C1 segment of cervical spinal cord (tissue), 14 donors: ENCODE results near the gene CRYBG1.
"Not testable (repeated sequence)": the region's sequence is repeated elsewhere in the genome, so short reads cannot be mapped to it uniquely, and the experiment has no call there.

ENCODE experiments used
- DNase-seq, 14 donors: peaks; one replicate each; lab custom pipeline; 2025; lab: John Stamatoyannopoulos, UW

CRYBG1 gene

GRCh38 chr6:106372838-106373501, 12.5 kb downstream of the CRYBG1 start:
- DNase-seq, result no peak

GRCh38 chr6:106373502-106374239, 13.2 kb downstream of the CRYBG1 start:
- DNase-seq, result no peak

- DNase-seq, result no peak
Observed at GRCh38 chr6:106377061-106377540, 16.6 kb downstream of the CRYBG1 start.

- DNase-seq, result no peak
Observed at GRCh38 chr6:106379951-106380350, 19.4 kb downstream of the CRYBG1 start.

GRCh38 chr6:106380407-106380806, 19.9 kb downstream of the CRYBG1 start:
- DNase-seq, result no peak

GRCh38 chr6:106381223-106381622, 20.7 kb downstream of the CRYBG1 start:
- DNase-seq, result no peak

- no peak for DNase-seq
Observed at GRCh38 chr6:106381881-106382280, 21.4 kb downstream of the CRYBG1 start.

GRCh38 chr6:106383573-106383972, 23.1 kb downstream of the CRYBG1 start:
- no peak for DNase-seq

GRCh38 chr6:106385530-106385929, 25.0 kb downstream of the CRYBG1 start:
- DNase-seq, result no peak

- DNase-seq, result no peak
Observed at GRCh38 chr6:106387875-106388274, 27.4 kb downstream of the CRYBG1 start.

GRCh38 chr6:106390088-106390487, 29.6 kb downstream of the CRYBG1 start:
- DNase-seq, result no peak

GRCh38 chr6:106396426-106397220, 36.1 kb downstream of the CRYBG1 start:
- DNase-seq, result no peak

GRCh38 chr6:106397431-106397830, 36.9 kb downstream of the CRYBG1 start:
- no peak for DNase-seq

- no peak for DNase-seq
Observed at GRCh38 chr6:106398621-106399020, 38.1 kb downstream of the CRYBG1 start.

- DNase-seq, result not testable (repeated sequence)
Observed at GRCh38 chr6:106405044-106405443, 44.5 kb downstream of the CRYBG1 start.

- no peak for DNase-seq
Observed at GRCh38 chr6:106411056-106411455, 50.5 kb downstream of the CRYBG1 start.

GRCh38 chr6:106411643-106412200, 51.2 kb downstream of the CRYBG1 start:
- DNase-seq, result no peak

- no peak for DNase-seq
Observed at GRCh38 chr6:106413016-106413415, 52.5 kb downstream of the CRYBG1 start.

GRCh38 chr6:106413722-106414121, 53.2 kb downstream of the CRYBG1 start:
- DNase-seq, result no peak

- DNase-seq, result no peak
Observed at GRCh38 chr6:106415921-106416320, 55.4 kb downstream of the CRYBG1 start.

GRCh38 chr6:106417572-106418147, 57.1 kb downstream of the CRYBG1 start:
- DNase-seq, result peak in 1 of 14 donors; percentile 5
